ENCODE results near the gene CNGA4. TPM values are rescaled to one million over a fixed set of nuclear protein-coding genes. Genes with fewer than 3 reads are reported as not detected.

The CNGA4 gene
- total and polyA plus RNA-seq, 8 donors: 0.45 to 2.5 (median 1.6) TPM; not detected in 1

GRCh38 chr11:6223854-6224253 is 15.0 kb upstream of the CNGA4 start:
- Histone ChIP-seq H3K4me1 (peaks cover 0 to 44% of the 10 kb centered on the region in 2 donors), H3K4me3 (no peak overlapping the region), H3K27me3 (no peaks in the 10 kb centered on the region), H3K27ac (no peak overlapping the region), H3K36me3 (peaks cover 4 to 54% of the 10 kb centered on the region in 2 donors), H3K9me3 (no peaks in the 10 kb centered on the region)
- TF ChIP-seq CTCF (IDR thresholded peaks at IDR 0.05): no peak
- peak in 1 of 4 donors; percentile 65 for DNase-seq
- no peak for ATAC-seq
- intact Hi-C loops (cut with DNase I): no loop called here

GRCh38 chr11:6224421-6224820 is 14.5 kb upstream of the CNGA4 start:
- Histone ChIP-seq H3K4me1 (peaks cover 0 to 44% of the 10 kb centered on the region in 2 donors), H3K27me3 (no peaks in the 10 kb centered on the region), H3K27ac (peak overlapping the region in 1 of 2 donors; percentile 72), H3K36me3 (peaks cover 4 to 48% of the 10 kb centered on the region in 2 donors), H3K4me3 (no peak overlapping the region), H3K9me3 (no peaks in the 10 kb centered on the region)
- ATAC-seq (no peak), DNase-seq (no peak)
- intact Hi-C loops (cut with DNase I): no loop called here
- no peak for TF ChIP-seq CTCF (IDR thresholded peaks at IDR 0.05)

- H3K4me1 ChIP-seq: peaks cover 0 to 44% of the 10 kb centered on the region in 2 donors
- intact Hi-C loops (cut with DNase I): no loop called here
- H3K27ac ChIP-seq: peak overlapping the region; percentile 24 to 72
- H3K4me3 ChIP-seq: no peak overlapping the region
- ATAC-seq: no peak
- H3K36me3 ChIP-seq: peaks cover 4 to 42% of the 10 kb centered on the region in 2 donors
- no peak for TF ChIP-seq CTCF (IDR thresholded peaks at IDR 0.05)
- no peak for DNase-seq
- H3K27me3 ChIP-seq: no peaks in the 10 kb centered on the region
- H3K9me3 ChIP-seq: no peaks in the 10 kb centered on the region
Measured at GRCh38 chr11:6225024-6225423, 13.9 kb upstream of the CNGA4 start.

GRCh38 chr11:6225896-6226295 is 13.0 kb upstream of the CNGA4 start:
- TF ChIP-seq CTCF (IDR thresholded peaks at IDR 0.05): no peak
- H3K4me3 ChIP-seq: no peak overlapping the region
- H3K9me3 ChIP-seq: no peaks in the 10 kb centered on the region
- ATAC-seq (peak; percentile 41), DNase-seq (no peak)
- H3K4me1 ChIP-seq: peaks cover 0 to 51% of the 10 kb centered on the region in 2 donors
- peaks cover 4 to 36% of the 10 kb centered on the region in 2 donors for H3K36me3 ChIP-seq
- peak overlapping the region; percentile 24 to 72 for H3K27ac ChIP-seq
- no peaks in the 10 kb centered on the region for H3K27me3 ChIP-seq
- intact Hi-C loops (cut with DNase I): no loop called here

GRCh38 chr11:6228520-6228919 is 10.4 kb upstream of the CNGA4 start:
- TF ChIP-seq CTCF (IDR thresholded peaks at IDR 0.05): no peak
- H3K4me1 ChIP-seq: peaks cover 0 to 77% of the 10 kb centered on the region in 2 donors
- no peak for ATAC-seq
- H3K36me3 ChIP-seq: peaks cover 0 to 10% of the 10 kb centered on the region in 2 donors
- no peak for DNase-seq
- H3K27me3 ChIP-seq: no peaks in the 10 kb centered on the region
- H3K9me3 ChIP-seq: no peaks in the 10 kb centered on the region
- no peak overlapping the region for H3K27ac ChIP-seq
- intact Hi-C loops (cut with DNase I): no loop called here
- no peak overlapping the region for H3K4me3 ChIP-seq

Measured in left lung (tissue), 10 donors.